Transverse colon (tissue), 4 donors: Measurements from ENCODE around the gene CCDC50.

Experiments
- CTCF ChIP-seq, 5 experiments: fragments of 200-600 bp in 3 of 5; fragments of 450-650 bp in 2 of 5; sonication (generic) in 3 of 5; IDR thresholded peaks; 1 replicate in 2 of 5; 2 replicates in 3 of 5; pipeline ENCODE4 v1.5.1; 2016 to 2017; ENCODE audit warnings: antibody characterized with exemption in 5 of 5, inconsistent platforms in 3 of 5, mild to moderate bottlenecking in 2 of 5, moderate library complexity in 1 of 5
- EP300 ChIP-seq: sonication (generic); formaldehyde crosslinking; IDR thresholded peaks from one replicate; pipeline ENCODE4 v1.6.1; 2017; ENCODE audit warnings: antibody characterized with exemption, low read depth
- POLR2A ChIP-seq: fragments of 450-650 bp; IDR thresholded peaks from one replicate; pipeline ENCODE4 v1.6.1; 2016; ENCODE audit warnings: antibody characterized with exemption, mild to moderate bottlenecking, moderate library complexity
- POLR2AphosphoS5 ChIP-seq, 3 donors: sonication (generic); formaldehyde crosslinking; IDR thresholded peaks; one replicate each; pipeline ENCODE4 v1.6.1; 2016; ENCODE audit warnings: antibody characterized with exemption in 3 of 3

- TF ChIP-seq CTCF (IDR thresholded peaks at IDR 0.05) (no peak), POLR2AphosphoS5 (IDR thresholded peaks at IDR 0.05) (no peak), POLR2A (no peak), EP300 (no peak)
These were observed 1.7 kb upstream of the CCDC50 start for GRCh38 chr3:191327526-191327925.
